ENCODE measurements around the gene C9orf153. TPM values are rescaled to one million over a fixed set of nuclear protein-coding genes. Genes with fewer than 3 reads are reported as not detected.
"Not testable (repeated sequence)": the region's sequence is repeated elsewhere in the genome, so short reads cannot be mapped to it uniquely, and the experiment has no call there.

C9orf153 gene
- 0.36 TPM for total RNA-seq

- DNase-seq (ENCODE audit: low spot score): no peak
These were observed at the start of gene C9orf153 for GRCh38 chr9:86259557-86259956. TSS of gene C9orf153 (minus strand) at chr9:86259657. CDS start at chr9:86229603, 30,054 bp downstream.

GRCh38 chr9:86308687-86309086 is 49.2 kb upstream of the C9orf153 start:
- DNase-seq (ENCODE audit: low spot score): no peak

- DNase-seq (ENCODE audit: low spot score): no peak
These were observed 44.8 kb upstream of the C9orf153 start for GRCh38 chr9:86304236-86304730.

- no peak for DNase-seq (ENCODE audit: low spot score)
These were observed 44.0 kb upstream of the C9orf153 start for GRCh38 chr9:86303316-86303975.

- DNase-seq (ENCODE audit: low spot score): no peak
These were observed 42.2 kb upstream of the C9orf153 start for GRCh38 chr9:86301686-86302085.

- no peak for DNase-seq (ENCODE audit: low spot score)
These were observed 41.2 kb upstream of the C9orf153 start for GRCh38 chr9:86300701-86301100.

- no peak for DNase-seq (ENCODE audit: low spot score)
These were observed 39.4 kb upstream of the C9orf153 start for GRCh38 chr9:86298873-86299272.

GRCh38 chr9:86290341-86290740 is 30.9 kb upstream of the C9orf153 start:
- not testable (repeated sequence) for DNase-seq (ENCODE audit: low spot score)

GRCh38 chr9:86288499-86289198 is 29.2 kb upstream of the C9orf153 start:
- no peak for DNase-seq (ENCODE audit: low spot score)

- no peak for DNase-seq (ENCODE audit: low spot score)
These were observed 27.6 kb upstream of the C9orf153 start for GRCh38 chr9:86287013-86287412.

- no peak for DNase-seq (ENCODE audit: low spot score)
These were observed 26.8 kb upstream of the C9orf153 start for GRCh38 chr9:86286278-86286677.

GRCh38 chr9:86285261-86285660 is 25.8 kb upstream of the C9orf153 start:
- DNase-seq (ENCODE audit: low spot score): no peak

- no peak for DNase-seq (ENCODE audit: low spot score)
These were observed 23.6 kb upstream of the C9orf153 start for GRCh38 chr9:86282979-86283535.

GRCh38 chr9:86282077-86282978 is 22.9 kb upstream of the C9orf153 start, which contains the start of gene ISCA1:
TSS of gene ISCA1 (minus strand) at chr9:86282538. CDS start at chr9:86282458, 80 bp downstream.
- DNase-seq (ENCODE audit: low spot score): peak; percentile 97

GRCh38 chr9:86281593-86282076 is 22.2 kb upstream of the C9orf153 start:
- DNase-seq (ENCODE audit: low spot score): no peak

- no peak for DNase-seq (ENCODE audit: low spot score)
These were observed 21.1 kb upstream of the C9orf153 start for GRCh38 chr9:86280580-86280979.

GRCh38 chr9:86279839-86280238 is 20.4 kb upstream of the C9orf153 start:
- DNase-seq (ENCODE audit: low spot score): no peak

- no peak for DNase-seq (ENCODE audit: low spot score)
These were observed 17.6 kb upstream of the C9orf153 start for GRCh38 chr9:86277072-86277471.

- no peak for DNase-seq (ENCODE audit: low spot score)
These were observed 16.5 kb upstream of the C9orf153 start for GRCh38 chr9:86275962-86276361.

- DNase-seq (ENCODE audit: low spot score): no peak
These were observed 15.6 kb upstream of the C9orf153 start for GRCh38 chr9:86274821-86275643.

- DNase-seq (ENCODE audit: low spot score): no peak
These were observed 12.8 kb upstream of the C9orf153 start for GRCh38 chr9:86272221-86272620.

Data from ureter (tissue), 1 donor.